Activated T-cell treated with anti-CD3 and anti-CD28 coated beads, Interleukin-2, amount 50 U/mL, for 48 hours (primary cell): Measurements from ENCODE around the gene FGD4.

Experiments used
- DNase-seq, 2 experiments: peaks; one replicate each; pipeline ENCODE4 v3.0.0-alpha.2; 2020

Gene FGD4

GRCh38 chr12:32688786-32689185 is 289.4 kb downstream of the FGD4 start:
- no peak for DNase-seq

- no peak for DNase-seq
These were observed 291.6 kb downstream of the FGD4 start for GRCh38 chr12:32690927-32691326.

- DNase-seq = no peak
These were observed 293.0 kb downstream of the FGD4 start for GRCh38 chr12:32692358-32692757.

- DNase-seq = no peak
These were observed 293.7 kb downstream of the FGD4 start for GRCh38 chr12:32693036-32693435.
